Breast epithelium (tissue), 3 donors: ENCODE results near the gene NR6A1.

ENCODE experiments used
- CTCF ChIP-seq, 3 donors: fragments of 450-650 bp; IDR thresholded peaks; one replicate each; pipeline ENCODE4 v1.5.1; 2016 to 2017; ENCODE audit warnings: antibody characterized with exemption in 3 of 3, mild to moderate bottlenecking in 3 of 3, moderate library complexity in 3 of 3
- POLR2A ChIP-seq: fragments of 450-650 bp; IDR thresholded peaks from one replicate; pipeline ENCODE4 v1.6.1; 2016; ENCODE audit warnings: antibody characterized with exemption, mild to moderate bottlenecking, moderate library complexity
- POLR2AphosphoS5 ChIP-seq, 3 donors: sonication (generic); formaldehyde crosslinking; IDR thresholded peaks; one replicate each; pipeline ENCODE4 v1.6.1; 2017; ENCODE audit warnings: antibody characterized with exemption in 3 of 3

DNA sequence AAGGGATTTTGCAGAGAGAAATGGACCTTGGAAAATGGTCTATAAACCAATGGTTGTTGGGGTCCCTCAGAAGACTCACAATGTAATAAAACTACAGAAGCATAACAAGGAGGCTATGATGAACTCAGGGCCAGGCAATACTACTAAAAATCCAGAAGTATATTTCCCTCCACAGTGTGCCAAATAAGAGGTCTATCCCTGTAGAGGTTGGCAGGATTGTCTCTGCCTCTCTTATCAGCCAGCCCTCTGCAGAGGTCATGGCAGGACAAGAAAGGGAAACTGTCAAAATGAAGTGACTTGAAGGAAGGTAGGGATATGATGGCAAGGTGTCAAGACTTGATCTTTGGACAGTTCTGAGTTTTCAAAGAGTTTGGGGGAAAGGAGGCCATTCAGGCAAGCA is 148.2 kb downstream of the NR6A1 start:
- TF ChIP-seq CTCF (IDR thresholded peaks at IDR 0.05) (no peak), POLR2A (no peak), POLR2AphosphoS5 (IDR thresholded peaks at IDR 0.05) (no peak)
